GM21825 (cell line): ENCODE measurements around the gene CAMK1D.

Experiments
- ATAC-seq: cut with Tn5 transposase; IDR thresholded peaks from one replicate; pipeline ENCODE4 v1.9.1; 2021; ENCODE audit warnings: mild to moderate bottlenecking, moderate library complexity; ENCODE audit not compliant: unreplicated experiment

Gene CAMK1D

DNA sequence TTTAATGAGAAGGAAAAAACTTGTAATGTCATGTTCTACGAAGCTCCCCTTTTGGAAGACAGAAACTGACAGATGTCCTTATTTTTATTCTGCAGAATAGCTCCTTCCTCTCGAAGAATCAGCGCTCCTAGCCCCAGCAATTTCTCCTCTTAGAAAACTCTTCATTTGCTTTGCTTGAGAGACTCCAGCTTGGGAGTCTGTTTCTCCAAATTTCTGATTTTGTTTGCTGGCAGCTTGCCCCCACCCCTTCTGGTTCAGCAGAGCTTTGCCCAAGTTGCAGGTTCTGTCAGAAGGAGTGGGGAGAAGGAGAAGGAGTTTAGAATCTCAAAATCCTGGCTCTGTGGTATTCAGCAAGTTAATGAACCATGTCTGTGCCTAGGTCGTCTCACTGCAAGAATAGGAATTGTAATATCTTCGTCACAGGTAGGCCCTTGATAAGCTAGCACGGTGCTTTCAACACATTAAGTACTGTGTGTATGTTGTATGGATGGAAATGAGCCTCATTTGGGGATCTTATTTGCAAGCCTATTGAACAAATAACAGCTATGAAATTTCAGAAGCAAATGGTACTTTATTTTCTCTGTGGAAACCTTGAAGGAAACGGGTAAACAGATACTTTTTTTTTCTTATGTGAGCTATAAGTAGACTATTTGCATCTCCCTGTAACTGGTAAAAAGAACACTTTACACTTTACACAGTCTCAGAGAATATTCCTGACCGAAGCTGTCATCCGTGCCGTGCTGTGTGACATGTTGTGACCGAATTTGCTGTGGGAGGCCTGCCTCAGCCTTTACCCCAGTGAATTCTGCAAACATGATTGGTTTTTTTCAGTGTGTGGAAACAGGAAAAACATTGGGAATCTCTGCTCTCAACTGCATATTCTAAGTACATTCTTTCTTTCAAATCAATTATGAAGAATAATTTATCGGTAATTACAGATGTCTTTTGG lies 290.9 kb downstream of the CAMK1D start:
- no peak for ATAC-seq

DNA sequence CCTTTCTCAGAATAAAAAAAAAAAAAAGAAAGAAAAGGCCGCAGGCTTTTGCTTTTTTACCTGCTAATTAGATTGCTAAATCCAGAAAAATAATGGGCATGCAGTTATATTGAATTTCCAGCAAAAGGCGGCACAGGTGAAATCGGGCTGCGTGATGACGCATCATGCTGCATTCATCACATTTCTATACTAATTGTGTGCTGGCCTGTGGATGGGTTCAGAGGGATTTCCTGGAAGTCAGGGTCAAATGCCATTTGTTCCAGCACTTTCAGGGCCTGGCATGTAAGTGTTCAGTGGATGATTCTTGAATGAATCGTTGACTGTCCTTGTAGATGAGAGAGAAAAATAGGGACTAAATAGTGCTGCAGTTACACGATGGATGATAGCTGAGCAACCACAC lies 292.7 kb downstream of the CAMK1D start:
- ATAC-seq: no peak

DNA sequence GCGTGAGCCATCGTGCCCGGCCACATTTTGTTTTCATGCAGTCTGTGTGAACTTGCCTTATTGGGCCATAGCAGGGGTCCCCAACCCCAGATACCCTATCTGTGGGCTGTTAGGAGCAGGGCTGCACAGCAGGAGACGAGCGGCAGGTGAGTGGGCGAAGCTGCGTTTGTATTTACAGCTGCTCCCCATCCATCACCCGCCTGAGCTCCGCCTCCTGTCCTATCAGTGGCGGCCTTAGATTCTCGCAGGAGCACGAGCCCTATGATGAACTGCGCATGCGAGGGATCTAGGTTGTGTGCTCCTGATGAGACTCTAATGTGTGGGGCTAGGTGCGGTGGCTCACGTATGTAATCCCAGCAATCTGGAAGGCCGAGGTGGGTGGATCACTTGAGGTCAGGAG lies 293.9 kb downstream of the CAMK1D start:
- no peak for ATAC-seq

DNA sequence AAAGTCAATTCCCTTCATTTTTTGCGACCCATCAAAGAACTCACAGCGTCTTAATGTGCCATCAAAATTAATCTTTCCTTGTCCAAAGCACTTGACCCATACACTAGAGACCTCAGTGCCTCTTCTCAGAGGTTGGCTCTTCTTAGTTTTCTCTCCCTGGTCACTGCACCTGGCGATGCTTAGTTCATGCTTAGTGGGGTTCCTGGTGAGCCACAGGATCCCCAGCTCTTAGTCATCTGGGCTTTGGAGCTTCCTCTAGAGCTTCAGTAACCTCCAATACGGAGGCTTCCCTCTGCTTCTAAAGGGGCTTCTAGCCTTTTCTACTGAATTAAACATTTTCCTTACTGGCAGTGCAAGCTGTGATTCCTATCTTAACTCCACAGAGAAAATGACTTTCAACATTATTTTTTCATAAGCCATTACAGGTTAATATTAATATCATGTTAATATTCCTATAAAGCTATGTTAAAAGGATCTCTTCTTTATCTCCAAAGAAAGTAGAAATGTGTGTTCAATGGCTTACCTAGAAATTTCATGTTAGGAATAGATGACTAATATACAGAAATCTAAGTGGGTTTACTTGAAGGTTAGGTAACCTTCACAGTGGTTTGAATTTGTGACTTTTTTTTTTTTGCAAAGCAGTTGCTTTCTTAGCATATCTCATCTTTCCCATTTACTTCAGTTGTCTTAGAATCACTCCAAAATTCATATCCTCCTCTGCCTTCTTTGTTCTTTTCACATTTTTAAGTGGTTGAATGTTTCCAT lies 295.2 kb downstream of the CAMK1D start:
- ATAC-seq: peak; percentile 51

DNA sequence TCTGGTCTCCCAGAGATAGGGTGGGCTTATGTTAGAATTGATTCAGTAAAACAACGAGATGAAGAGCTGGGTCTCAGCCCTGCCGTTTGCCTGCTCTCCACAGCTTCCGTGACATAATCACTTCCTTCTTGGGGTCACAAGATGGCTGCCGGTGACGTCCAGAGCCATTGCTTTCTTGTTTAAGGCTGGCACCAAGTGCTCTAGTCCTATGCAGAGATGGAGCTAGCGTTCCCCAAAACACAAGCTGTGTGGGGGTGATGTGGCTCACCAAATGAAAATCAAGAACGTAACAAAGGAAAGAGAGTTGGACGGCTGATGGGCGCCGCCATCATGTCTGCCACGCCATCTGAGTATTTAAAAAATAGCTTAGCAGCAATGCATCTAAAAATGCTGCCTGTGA lies 296.1 kb downstream of the CAMK1D start:
- no peak for ATAC-seq

DNA sequence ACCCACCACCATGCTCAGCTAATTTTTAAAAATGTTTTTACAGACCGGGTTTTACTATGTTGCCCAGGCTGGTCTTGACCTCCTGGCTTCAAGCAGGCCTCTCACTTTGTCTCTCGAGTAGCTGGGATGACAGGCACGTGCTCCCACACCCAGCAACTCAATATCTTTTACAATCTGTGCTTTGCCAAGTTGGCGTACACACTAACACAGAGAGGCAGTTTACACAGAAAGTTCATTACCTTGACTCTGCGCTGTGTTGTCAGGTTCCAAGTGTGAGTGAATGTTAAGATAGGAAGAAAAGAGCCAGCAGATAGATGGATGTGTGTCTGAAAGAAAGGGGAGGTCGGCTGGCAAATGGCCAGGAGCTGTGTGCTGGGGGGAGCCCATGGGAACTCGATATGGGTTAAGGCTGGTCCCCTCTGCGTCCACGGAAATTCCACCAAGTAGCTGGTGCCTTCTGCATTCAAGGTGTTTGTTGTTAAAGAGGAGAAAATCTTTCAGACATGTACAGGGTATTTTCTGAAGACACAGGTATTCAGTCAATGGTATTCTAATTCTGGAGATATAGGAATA lies 299.8 kb downstream of the CAMK1D start:
- no peak for ATAC-seq

DNA sequence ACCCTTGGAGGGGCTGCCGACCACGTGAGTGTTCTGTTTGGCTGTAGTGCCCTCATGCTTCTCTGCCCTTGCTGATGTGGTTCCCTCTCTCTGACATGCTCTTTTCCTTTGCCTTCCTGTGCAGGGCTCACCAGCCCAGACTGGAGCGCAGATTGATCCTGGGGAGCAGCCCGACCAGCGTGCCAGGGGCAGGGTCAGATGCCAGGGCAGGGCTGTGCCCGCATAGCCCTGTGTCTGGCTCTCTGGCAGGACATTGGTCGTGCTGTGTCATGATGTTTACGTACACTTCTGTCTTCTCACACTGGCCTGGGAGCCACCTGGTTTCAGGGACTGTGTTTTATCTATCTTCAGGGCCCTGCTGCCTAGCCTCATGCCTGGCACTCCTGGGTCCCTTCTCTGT lies 300.8 kb downstream of the CAMK1D start:
- no peak for ATAC-seq

DNA sequence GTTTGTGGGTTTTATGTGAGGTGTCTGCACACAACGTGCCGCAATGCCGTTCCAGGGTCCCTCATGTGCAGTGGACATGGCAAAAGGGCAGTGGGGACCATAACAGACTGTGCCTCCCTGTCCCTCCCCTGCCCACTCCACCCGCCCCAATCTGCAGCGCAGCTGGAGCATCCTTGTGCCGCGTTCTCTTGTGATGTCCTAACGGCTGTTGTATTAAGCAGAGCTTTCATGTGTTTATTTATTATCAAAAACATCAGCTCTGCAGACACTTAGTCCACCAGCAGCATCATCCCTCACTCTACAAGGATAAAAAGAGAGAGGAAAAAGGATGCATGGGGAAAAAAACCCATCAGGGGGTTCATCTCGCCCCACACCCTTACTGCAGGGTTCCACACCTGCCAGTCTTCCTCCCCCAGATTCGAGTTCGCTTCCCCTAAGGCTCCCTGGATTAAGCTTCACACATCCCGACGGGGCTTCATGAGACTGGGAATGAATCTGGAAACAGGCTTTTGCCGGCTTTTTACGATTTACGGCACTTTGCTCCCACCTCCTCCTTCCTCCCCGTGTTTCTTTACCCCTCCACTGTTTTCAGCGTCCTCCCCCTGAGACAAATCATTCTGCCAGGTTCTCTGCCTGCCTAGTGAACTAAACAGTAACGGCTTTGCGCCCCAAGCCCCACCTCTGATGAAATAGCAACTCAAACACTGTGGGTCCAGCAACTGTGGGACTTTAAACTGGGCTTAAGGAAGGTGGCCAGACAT lies 301.4 kb downstream of the CAMK1D start:
- no peak for ATAC-seq

DNA sequence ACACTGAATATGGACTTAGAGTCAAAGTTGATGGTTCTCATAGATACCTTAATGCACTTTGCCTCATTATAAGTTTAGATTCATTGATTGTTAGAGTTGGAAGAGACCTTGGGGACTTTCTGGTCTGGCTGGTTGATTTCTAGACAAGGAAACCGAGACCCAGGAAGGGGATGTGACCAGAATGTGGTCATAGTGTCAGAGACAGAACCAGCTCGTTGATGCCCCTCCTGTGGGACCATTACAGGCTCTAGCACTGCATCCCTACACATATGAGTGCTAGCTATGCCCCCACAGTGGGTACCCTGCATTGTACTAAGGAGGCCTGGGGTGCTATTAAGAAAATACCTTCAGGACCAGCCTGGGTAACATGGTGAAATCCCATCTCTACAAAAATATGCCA lies 306.6 kb downstream of the CAMK1D start:
- ATAC-seq: no peak

DNA sequence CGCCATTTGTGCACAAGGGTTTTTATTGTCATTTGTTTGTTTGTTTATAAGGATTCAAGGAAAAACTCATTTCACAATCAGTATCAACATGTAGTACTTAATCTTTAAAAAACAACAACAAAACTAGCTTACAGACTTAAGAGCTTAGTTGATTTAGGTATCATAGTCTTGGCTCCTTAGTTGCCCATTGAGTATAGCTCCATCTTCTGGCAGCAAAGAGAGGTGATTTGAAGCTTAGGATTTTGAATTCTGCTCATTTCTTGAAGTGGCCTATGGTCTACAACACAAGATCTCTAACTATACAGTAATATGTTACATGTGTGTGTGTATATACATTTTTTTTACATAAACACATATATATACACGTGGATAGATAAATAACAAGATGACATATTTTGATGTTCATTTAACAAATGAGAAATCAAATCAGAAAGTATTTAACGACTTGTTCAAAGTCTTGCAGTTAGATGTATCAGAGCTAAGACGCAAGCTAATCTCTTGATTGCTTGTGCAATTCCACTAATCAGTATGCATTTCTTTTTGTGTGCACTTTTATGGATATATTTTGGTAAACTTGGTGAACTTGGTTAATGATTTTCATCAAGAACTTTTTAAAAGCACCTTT lies 307.3 kb downstream of the CAMK1D start:
- ATAC-seq: no peak

DNA sequence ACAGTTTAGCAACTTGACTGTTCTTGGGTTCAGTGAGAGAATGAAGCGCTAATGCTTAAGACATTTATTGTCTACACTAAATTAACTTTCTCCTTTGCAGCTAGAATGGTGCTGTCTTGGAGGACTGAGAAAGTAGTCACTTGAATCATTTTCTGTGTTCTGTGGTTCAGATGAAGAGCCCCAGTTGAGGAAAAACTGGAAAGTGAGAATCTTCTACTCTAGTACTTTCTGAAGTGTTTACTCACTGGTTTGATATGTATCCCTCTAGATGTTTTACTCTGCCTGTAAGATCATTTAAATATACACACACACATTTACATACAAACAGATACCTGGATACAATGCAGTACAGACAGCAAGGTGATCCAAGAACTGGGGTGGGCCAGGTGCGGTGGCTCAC lies 308.1 kb downstream of the CAMK1D start:
- ATAC-seq: no peak

DNA sequence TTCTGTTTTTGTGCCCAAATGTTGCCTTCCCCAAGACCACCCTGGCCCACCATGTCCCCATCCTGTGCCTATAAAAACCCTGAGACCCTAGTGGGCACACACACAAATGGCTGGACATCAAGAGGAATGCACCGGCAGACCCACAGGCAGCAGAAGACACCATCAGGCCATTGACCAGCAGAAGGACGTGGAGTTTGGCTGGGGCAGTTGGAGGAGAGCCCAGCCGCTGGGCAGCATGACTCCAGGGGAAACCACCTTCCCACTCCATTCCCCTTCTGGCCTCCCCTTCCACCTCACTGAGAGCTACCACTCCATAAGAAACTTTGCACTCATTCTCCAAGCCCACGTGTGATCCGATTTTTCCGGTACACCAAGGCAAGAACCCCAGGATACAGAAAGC lies 309.2 kb downstream of the CAMK1D start:
- no peak for ATAC-seq

DNA sequence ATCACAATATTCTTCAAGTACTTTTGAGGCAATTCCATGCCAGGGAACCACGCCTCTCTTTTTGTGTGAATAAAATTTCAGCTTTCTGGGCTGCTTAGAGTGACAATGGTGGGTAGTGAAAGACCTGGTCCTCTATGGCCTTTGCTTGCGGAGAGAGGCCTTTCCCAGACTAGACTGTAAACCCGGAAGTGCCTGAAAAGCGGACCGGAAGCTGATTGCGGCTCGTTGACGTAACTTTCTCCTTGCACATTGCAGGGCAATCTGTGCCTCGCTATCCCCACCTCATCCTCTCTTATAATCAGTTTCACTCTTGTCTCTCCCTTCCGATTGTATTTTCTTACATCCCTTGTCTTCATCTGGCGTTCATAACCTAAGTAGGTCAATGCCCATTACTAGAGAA lies 310.4 kb downstream of the CAMK1D start:
- no peak for ATAC-seq

DNA sequence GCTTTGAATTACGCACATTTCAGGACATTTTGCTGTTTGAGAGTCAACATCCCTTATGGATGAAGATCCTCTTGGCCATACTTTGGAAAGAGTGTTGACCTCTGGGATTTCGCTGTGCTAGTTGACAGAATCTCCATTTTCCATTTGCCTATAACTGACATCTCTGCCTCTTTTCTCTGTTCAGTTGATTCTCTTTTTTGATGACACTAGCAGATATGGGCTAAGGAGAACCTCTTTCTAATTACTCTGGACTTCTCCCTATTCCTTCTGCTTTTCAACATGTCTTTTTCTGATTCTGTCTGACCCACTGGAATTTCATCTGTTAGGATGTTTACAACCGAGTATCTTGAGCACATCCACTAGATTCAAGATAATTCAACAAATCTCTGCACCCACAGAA lies 311.5 kb downstream of the CAMK1D start:
- ATAC-seq: no peak

DNA sequence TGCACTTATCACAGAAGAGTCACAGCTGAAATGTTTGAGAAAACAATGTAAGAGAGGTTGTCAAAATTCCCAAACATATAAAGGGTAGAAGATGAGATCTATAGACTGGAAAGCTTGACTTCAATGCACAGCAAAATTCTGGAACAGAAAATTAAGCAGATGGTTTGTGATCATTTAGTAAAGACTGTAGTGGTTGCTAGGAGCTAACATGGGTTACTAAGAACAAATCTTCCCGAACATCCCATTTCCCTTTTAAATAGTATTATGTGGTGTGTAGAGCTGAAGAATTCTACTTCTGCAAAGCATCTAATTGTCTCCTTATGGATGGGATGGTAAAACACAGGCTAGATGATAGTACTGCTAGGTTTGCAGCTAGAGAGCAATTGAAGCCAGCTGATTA lies 312.3 kb downstream of the CAMK1D start:
- no peak for ATAC-seq

DNA sequence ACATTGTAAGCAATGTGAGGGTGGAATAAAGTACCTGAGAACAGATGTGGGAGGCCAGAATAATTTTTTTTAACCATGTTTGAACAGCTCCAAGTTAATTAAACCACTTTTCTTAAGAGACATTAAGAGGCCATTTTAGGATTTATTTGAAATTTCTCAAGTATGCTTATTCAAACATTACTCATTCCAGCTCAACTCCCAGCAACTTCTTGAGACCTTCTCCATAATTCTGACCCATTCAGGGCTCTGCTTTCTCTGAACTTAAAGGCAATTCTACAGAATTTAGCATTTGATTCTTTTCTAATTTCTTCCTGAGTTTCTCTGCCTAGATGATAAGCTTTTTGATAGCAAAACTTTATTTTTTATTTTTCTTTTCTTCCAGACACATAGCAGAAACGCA lies 314.5 kb downstream of the CAMK1D start:
- ATAC-seq: no peak

DNA sequence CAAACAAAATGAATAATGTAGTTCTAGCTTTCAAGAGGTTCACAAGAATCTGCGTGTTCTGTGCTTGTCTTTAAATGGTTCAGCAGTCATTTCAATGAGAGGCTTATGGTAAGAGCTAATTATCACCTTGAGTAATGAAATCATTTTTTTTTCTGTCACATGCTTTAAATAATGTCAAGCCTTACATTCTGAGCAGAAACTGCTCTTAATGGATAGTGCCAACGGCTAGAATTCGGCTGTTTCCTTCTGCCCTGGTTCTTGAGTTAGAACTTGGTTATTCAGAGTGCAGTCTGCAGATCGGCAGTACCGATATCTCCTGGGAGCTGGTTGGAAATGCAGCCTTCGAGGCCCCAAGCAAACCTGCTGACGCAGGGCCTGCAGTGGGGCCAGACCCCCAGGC lies 316.2 kb downstream of the CAMK1D start:
- no peak for ATAC-seq

DNA sequence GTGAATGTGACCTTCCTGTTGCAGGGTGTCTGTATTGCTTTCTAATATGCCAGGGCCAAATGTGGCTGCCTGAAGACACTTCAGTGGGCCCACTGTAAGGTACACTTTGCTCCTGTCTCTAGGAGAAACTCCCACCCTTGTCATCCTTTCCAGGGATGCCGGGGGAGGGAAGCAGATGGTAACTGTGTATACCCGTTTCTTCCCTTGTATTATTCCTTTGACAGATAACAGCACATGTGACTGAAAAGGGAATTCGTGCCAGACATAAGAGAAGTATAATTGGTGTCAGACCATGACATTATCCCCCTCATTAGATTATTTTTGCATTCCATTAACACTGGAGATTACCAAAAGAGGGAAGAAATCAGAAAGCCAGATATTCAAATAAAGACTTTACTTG lies 317.7 kb downstream of the CAMK1D start:
- ATAC-seq: no peak

DNA sequence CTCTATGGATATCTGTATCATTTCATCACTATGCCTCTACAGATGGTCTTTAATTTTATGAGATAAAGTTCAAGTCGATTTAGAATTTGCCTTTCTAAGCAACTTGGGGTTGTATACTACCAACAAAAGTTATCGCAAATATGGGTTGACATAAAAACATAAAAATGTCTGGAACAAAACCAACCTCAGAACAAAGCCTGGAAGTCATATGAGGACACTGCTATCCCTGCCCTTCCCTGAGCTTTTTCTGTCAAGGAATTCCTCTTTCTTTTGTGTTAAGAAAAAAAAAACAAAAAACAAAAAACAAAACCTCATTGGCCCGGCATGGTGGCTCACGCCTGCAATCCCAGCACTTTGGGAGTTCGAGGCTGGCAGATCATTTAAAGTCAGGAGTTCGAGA lies 319.3 kb downstream of the CAMK1D start:
- no peak for ATAC-seq

DNA sequence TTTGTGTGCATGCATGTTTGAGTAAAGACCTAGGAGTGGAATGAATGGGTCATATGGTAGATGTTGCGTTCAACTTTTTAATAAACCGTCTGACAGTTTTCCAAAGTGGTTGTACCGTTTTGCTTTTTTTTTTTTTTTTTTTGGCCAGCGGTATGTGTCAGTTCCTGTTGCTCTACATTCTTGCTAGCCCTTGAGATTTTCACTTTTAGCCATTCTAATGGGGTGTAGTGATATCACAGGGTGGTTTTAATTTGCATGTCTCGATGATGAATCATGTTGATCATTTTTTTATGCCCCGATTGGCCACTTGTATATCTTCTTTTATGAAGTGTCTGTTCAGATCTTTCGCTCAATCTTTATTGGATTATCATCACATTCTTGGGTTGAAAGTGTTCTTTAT lies 320.7 kb downstream of the CAMK1D start:
- no peak for ATAC-seq

DNA sequence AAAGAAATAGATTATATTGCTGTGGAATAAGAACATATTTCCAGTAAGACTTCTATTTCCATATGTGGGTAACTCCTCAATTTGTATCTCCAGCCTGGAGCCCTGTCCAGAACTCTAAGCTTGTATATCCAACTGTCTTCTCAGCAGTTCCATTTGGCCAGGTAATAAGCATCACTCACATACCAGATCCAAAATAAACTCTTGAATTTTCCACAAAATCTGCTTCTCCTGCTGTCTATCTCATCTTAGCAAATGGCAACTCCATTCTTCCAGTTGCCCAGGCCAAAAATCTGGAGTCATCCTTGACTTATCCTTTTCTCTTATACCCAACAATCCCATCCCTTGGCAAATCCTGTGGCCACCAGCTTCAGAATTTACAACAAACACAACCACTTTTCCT lies 325.8 kb downstream of the CAMK1D start:
- ATAC-seq: no peak
